ENCODE results near the gene PRLHR. TPM values are rescaled to one million over a fixed set of nuclear protein-coding genes. Genes with fewer than 3 reads are reported as not detected.

PRLHR gene
- total and polyA plus RNA-seq, 2 of the 13 experiments (the other 11 are each of a cell fraction or from before 2014, with no cell fraction given) = not detected

GRCh38 chr10:118541718-118542117 is 53.7 kb downstream of the PRLHR start:
- H3K4me2 ChIP-seq (ENCODE audit: low read depth, low read length) = no peak overlapping the region
- WGBS (ENCODE audit: low lambda C conversion rate) = 35% methylated on average over 3 of the region's 3 CpGs
- H2AFZ ChIP-seq (ENCODE audit: low read length) = no peak overlapping the region
- in situ Hi-C loops (cut with HindIII; ENCODE audit: extremely low pct_ligation_motif_present, low pct_unique_long_range_greater_than_20kb) (no loop called here), intact Hi-C loops (cut with micrococcal nuclease; ENCODE audit: unreplicated experiment) (no loop called here)
- peaks cover 0 to 5% of the 10 kb centered on the region in 2 experiments; a peak in 1 of 5 replicates for H3K27me3 ChIP-seq (ENCODE audit: control insufficient read depth in 1 of 2, insufficient read depth in 2 of 2, low read length in 2 of 2)
- H3K9ac ChIP-seq (ENCODE audit: insufficient read depth, low read depth, low read length) = no peak overlapping the region
- H4K20me1 ChIP-seq (ENCODE audit: insufficient read depth, low read length) = no peaks in the 10 kb centered on the region
- ATAC-seq (no peak), DNase-seq (ENCODE audit: low spot score) (no peak), FAIRE-seq (no peak)
- no peaks in the 10 kb centered on the region for H3K79me2 ChIP-seq (ENCODE audit: insufficient read depth, low read length)
- H3K36me3 ChIP-seq (replicated peaks in 1 of 2; ENCODE audit: control insufficient read depth in 1 of 2, insufficient read depth in 2 of 2, low read length in 2 of 2) = no peaks in the 10 kb centered on the region
- no peak overlapping the region for H3K4me3 ChIP-seq (replicated peaks in 1 of 3; ENCODE audit: insufficient read depth in 1 of 3, low read depth in 2 of 3, low read length in 3 of 3)
- POLR2A ChIA-PET = no interaction called here
- H3K4me1 ChIP-seq (ENCODE audit: insufficient read depth, low read length) = no peaks in the 10 kb centered on the region
- CTCF ChIA-PET (ENCODE audit: low intra/inter-chr PET ratio, low total read pairs) = no interaction called here
- no peaks in the 10 kb centered on the region for H3K9me3 ChIP-seq (ENCODE audit: low read length)
- H3K27ac ChIP-seq (ENCODE audit: extremely low read length, insufficient read depth, low read length) = no peak overlapping the region
- no TSS peak for BruUV-seq (replicated peaks)
- TF ChIP-seq KMT2A (CRISPR knock-in tag; IDR thresholded peaks at IDR 0.05) (no peak), GMEB2 (CRISPR knock-in tag; IDR thresholded peaks at IDR 0.05; ENCODE audit: low read depth) (no peak), ZNF580 (CRISPR knock-in tag; IDR thresholded peaks at IDR 0.05; ENCODE audit: borderline replicate concordance, low read depth) (no peak), ZNF101 (CRISPR knock-in tag; IDR thresholded peaks at IDR 0.05; ENCODE audit: borderline replicate concordance, low read depth) (no peak), ZNF407 (CRISPR knock-in tag; IDR thresholded peaks at IDR 0.05; ENCODE audit: not compliant biosample characterization) (no peak), DMAP1 (CRISPR knock-in tag; IDR thresholded peaks at IDR 0.05) (no peak), ZNF264 (CRISPR knock-in tag; IDR thresholded peaks at IDR 0.05) (no peak), STAG1 (CRISPR knock-in tag; IDR thresholded peaks at IDR 0.05) (no peak), ZMAT3 (CRISPR knock-in tag; conservative IDR thresholded peaks at IDR 0.05) (no peak), ZNF431 (CRISPR knock-in tag; IDR thresholded peaks at IDR 0.05; ENCODE audit: borderline replicate concordance, low read depth) (no peak), ZBTB25 (CRISPR knock-in tag; IDR thresholded peaks at IDR 0.05) (no peak), ZNF296 (CRISPR knock-in tag; conservative IDR thresholded peaks at IDR 0.05) (no peak), PTBP1 (IDR thresholded peaks at IDR 0.05; ENCODE audit: low read depth, low read length, poor library complexity, severe bottlenecking) (no peak), TAF15 (IDR thresholded peaks at IDR 0.05; ENCODE audit: low read depth, low read length, poor library complexity, severe bottlenecking) (no peak), AKAP8 (CRISPR knock-in tag; IDR thresholded peaks at IDR 0.05) (no peak)

All from HepG2 (cell line).